ENCODE measurements around the gene B4GALT5.
"Not testable (repeated sequence)": the region's sequence is repeated elsewhere in the genome, so short reads cannot be mapped to it uniquely, and the experiment has no call there.

Gene B4GALT5

GRCh38 chr20:49729780-49730179 is 16.1 kb upstream of the B4GALT5 start:
- no peak for DNase-seq

- no peak for DNase-seq
These were observed 14.5 kb upstream of the B4GALT5 start for GRCh38 chr20:49727894-49728885.

- no peak for DNase-seq
These were observed 13.8 kb upstream of the B4GALT5 start for GRCh38 chr20:49727478-49727877.

DNA sequence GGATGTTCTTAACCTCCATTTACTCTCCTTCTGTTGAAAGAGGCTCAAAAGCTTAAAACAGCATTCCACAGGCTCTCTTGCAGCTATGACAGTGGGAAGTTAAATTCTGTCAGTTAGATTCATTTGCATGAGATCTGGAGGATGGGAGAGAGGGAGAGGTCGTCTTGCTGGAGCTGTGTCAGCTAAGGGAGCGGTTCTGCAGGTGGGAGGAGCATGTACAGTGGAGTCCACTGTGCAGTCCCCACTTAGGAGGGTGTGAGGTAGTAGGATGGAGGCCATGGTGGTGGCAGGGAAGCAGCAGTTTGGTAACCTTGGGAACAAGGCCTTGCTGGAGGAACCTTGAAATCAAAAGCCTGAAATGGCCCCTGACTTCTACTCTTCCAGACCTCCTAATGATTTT is 12.0 kb upstream of the B4GALT5 start:
- DNase-seq: no peak

- DNase-seq: not testable (repeated sequence)
These were observed 11.5 kb upstream of the B4GALT5 start for GRCh38 chr20:49725224-49725606.

GRCh38 chr20:49724408-49725223 is 10.9 kb upstream of the B4GALT5 start:
- DNase-seq: no peak

DNA sequence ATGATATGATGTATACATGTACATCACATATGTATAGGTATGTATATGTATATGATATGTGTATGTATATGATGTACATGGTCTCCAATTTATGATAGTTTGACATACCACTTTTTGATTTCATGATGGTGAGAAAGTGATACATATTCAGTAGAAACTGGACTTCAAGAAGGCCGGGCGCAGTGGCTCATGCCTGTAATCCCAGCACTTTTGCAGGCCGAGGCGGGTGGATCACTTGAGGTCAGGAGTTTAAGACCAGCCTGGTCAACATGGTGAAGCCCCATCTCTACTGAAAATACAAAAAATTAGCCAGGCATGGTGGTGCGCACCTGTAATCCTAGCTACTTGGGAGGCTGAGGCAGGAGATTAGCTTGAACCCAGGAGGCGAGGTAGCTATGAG is 10.1 kb upstream of the B4GALT5 start:
- DNase-seq: not testable (repeated sequence)

GRCh38 chr20:49721326-49721725 is 7.6 kb upstream of the B4GALT5 start:
- DNase-seq: not testable (repeated sequence)

DNA sequence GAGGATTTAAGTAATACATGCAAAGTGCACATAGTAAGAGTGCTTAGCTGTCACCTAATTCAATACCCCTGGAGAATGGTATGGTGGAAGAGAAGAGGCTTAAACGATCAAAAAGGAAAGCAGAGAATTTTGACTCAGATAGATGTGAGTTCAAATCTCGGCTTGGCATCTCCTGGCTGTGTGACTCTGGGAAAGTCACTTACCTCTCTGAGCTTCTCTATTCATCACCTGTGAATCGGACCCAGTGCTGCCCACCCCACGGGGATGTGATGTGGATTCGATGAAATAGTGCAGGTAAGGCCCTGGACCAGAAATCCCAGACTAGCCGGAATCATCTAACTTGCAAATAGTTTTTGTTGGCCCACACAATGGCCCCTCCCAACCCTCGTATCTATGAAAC is 1.8 kb upstream of the B4GALT5 start:
- DNase-seq: no peak

- DNase-seq: peak in 4 of 5 donors; percentile 13 to 24 (median 18)
These were observed 504 bp downstream of the B4GALT5 start for GRCh38 chr20:49712996-49713752.

DNA sequence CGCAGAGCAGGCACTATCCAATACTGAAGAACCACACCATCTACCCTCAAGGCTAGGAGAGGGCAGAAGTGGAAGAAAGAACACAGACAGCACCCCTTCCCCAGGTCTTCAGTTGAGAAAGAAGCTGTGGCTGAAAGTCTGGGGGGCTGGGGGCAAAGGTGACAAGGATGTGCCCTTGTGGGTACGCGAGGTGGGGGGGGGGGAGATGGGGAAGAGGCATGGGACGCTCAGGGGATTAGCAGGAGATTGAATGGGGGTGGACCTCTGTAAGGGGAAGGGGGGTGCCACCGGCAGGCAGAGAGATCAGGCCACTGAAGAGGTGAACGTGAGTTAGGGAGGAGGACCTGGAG is 1.1 kb downstream of the B4GALT5 start:
- DNase-seq: no peak

- DNase-seq: no peak
These were observed 1.6 kb downstream of the B4GALT5 start for GRCh38 chr20:49712118-49712517.

DNA sequence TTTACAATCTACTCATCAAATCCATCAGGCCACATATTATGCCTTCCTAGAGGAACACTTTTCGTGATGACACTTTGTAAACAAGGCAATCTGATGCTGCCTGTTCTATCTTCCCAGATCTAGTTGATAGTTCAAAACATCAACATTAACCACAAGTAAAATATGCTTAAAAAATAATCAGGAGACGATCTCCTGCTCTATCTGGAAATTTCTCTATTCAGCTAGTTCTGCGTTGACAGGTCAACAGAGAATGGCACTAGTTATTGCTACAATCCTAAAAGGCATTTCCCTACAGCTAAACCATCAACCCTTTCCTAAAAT is 2.1 kb downstream of the B4GALT5 start:
- DNase-seq: no peak

DNA sequence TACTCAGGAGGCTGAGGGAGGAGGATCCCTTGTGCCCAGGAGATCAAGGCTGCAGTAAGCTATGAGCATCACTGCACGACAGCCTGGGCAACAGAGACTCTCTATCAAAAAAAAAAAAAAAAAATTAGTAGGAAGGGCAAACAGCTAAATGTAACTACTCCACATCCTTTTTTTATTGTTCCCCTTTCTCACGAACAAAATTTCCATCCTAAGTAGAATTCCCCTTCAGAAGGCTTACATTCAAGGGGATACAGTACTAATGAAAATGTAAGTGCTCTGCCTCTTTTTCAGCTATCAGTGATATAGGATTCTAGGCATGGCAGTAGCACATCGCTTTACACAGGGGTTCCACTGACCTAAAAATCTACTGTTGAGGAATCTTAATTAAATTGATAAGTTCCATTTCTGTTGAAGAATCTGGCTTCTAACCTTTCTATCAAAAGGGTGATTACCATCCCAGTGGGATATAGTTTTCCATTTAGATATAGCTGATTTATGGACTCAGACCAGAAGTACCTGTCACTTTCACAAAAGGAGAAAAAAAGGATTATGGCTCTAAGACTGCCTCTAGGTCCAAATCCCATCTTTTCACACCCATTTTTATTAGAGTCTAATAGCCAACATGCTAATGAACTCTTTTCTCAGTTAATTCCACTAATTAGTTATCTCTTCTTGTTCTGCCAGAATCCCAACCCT is 2.6 kb downstream of the B4GALT5 start:
- DNase-seq: no peak

DNA sequence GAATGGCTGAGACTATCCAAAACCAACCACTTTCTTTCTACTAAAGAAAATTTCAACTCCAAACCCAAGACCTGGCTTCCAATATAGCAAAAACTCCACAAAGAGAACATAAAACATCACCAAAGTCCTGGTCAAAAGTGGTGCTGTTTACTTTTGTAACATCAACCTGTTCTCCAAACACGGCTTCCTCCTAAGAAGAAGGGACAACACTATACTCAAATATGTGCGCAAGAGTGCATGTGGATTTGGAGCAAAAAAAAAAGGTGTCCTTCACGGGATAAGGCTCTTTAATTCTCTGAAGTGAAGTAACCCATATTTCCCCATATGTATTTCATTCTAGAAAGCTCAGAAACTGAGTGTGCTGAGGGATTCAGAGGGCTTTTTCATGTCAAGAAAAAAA is 6.6 kb downstream of the B4GALT5 start:
- no peak for DNase-seq

- no peak for DNase-seq
These were observed 7.0 kb downstream of the B4GALT5 start for GRCh38 chr20:49706630-49707091.

DNA sequence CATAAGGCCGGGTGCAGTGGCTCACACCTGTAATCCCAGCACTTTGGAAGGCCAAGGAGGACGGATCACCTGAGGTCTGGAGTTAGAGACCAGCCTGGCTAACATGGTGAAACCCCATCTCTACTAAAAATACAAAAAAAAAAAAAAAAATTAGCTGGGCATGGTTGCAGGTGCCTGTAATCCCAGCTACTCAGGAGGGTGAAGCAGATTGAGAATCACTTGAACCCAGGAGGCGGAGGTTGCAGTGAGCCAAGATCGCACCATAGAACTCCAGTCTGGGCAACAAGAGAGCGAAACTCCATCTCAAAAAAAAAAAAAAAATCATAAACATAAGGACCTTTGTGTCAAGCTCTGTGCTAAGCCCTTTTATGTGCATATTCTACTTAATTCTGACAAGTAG is 7.8 kb downstream of the B4GALT5 start:
- not testable (repeated sequence) for DNase-seq

GRCh38 chr20:49705358-49705757 is 8.3 kb downstream of the B4GALT5 start:
- no peak for DNase-seq

DNA sequence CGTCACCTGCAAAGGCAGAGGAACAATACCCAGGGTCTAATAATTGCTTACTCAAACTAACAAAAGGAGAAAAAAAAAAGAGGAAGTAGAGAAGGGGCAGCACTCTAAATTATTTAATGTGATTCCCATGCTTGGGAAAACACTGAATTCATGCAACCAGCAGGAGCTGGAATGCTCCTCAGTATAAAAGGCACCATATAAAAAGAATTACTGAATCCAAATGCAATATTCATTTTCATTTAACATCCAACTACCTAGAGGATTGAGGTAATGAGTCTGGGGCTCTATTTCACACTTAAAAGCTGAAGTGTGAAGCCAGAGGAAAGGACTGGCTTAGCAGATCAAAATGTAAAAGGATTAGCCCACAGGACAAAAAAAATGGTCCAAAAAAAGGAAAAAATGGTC is 8.7 kb downstream of the B4GALT5 start:
- DNase-seq: no peak

GRCh38 chr20:49701916-49702315 is 11.8 kb downstream of the B4GALT5 start:
- DNase-seq: no peak

- DNase-seq: peak in 1 of 5 donors; percentile 44
These were observed 12.4 kb downstream of the B4GALT5 start for GRCh38 chr20:49701241-49701790.
